ENCODE data around the gene ELAPOR2.
"Not testable (repeated sequence)": the region's sequence is repeated elsewhere in the genome, so short reads cannot be mapped to it uniquely, and the experiment has no call there.

The ELAPOR2 gene

DNA sequence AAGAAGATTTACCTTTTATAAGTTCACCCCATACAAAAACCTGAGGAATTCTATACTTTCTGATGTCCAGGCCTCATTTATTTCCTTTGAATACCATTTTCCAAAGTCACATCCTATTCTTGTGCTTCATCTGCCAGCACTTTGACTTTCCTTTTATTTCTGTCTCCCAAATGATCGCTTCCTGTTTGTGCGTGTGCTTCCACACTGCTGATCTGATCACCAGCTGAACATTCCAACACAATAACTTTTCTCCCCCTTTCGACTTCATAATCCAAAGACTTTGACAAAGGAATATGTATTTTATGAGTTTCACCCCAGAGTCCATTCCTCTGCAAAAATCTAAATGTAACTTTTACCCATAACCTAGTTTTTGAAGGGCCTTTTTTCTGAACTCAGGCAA is 3.1 kb downstream of the ELAPOR2 start:
- H3K9me2 ChIP-seq (ENCODE audit: low read depth, low read length) = no peaks in the 10 kb centered on the region
- H3K4me2 ChIP-seq (ENCODE audit: low read length) = no peak overlapping the region
- no peaks in the 10 kb centered on the region for H3K79me2 ChIP-seq (ENCODE audit: insufficient read depth, low read length)
- no peaks in the 10 kb centered on the region for H3K27me3 ChIP-seq (ENCODE audit: insufficient read depth, low read length)
- H3K9me3 ChIP-seq (ENCODE audit: low read length) = no peaks in the 10 kb centered on the region
- no peaks in the 10 kb centered on the region; the same call in 1 of the 2 replicates for H3K36me3 ChIP-seq (ENCODE audit: insufficient read depth, low read length)
- H2AFZ ChIP-seq (ENCODE audit: low read length) = no peak overlapping the region
- 0 out of 2 replicates have a peak, but pooled peaks cover under 1% of the 10 kb centered on the region for H3F3A ChIP-seq (ENCODE audit: insufficient read depth, low read length)
- H3K27ac ChIP-seq (ENCODE audit: low read depth, low read length, poor library complexity, severe bottlenecking) = no peak overlapping the region
- TF ChIP-seq EZH2 (IDR thresholded peaks at IDR 0.05; ENCODE audit: borderline replicate concordance, low read length) = no peak
- TF ChIP-seq, protein P1, sequence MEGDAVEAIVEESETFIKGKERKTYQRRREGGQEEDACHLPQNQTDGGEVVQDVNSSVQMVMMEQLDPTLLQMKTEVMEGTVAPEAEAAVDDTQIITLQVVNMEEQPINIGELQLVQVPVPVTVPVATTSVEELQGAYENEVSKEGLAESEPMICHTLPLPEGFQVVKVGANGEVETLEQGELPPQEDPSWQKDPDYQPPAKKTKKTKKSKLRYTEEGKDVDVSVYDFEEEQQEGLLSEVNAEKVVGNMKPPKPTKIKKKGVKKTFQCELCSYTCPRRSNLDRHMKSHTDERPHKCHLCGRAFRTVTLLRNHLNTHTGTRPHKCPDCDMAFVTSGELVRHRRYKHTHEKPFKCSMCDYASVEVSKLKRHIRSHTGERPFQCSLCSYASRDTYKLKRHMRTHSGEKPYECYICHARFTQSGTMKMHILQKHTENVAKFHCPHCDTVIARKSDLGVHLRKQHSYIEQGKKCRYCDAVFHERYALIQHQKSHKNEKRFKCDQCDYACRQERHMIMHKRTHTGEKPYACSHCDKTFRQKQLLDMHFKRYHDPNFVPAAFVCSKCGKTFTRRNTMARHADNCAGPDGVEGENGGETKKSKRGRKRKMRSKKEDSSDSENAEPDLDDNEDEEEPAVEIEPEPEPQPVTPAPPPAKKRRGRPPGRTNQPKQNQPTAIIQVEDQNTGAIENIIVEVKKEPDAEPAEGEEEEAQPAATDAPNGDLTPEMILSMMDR (IDR thresholded peaks at IDR 0.05; ENCODE audit: low read length) = no peak
- no peaks in the 10 kb centered on the region for H4K20me1 ChIP-seq (ENCODE audit: insufficient read depth, low read length)
- no peak overlapping the region for H3K9ac ChIP-seq (ENCODE audit: low read length)
- H3K4me1 ChIP-seq (ENCODE audit: insufficient read depth, low read length, severe bottlenecking) = peaks cover 28% of the 10 kb centered on the region
- H3K4me3 ChIP-seq (ENCODE audit: low read depth, low read length, poor library complexity, severe bottlenecking) = no peak overlapping the region

DNA sequence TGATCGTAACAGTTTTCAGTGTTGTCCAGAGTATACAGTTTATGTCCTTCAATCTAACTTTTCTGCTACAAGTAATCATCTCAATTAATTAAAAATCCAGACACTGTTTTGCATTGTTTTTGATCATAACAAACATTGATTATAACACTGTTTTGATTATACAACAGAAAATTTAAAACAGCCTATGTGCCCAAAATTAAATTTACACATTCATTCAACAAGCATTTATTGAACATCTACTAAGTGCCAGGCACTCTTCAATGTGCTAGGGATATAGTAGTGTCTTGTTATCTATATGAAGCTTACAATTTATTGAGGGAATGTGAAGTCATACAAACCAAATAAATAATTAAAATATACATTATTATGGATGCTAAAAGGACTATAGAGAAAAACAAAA is 10.6 kb downstream of the ELAPOR2 start:
- H3K79me2 ChIP-seq (ENCODE audit: insufficient read depth, low read length) = no peaks in the 10 kb centered on the region
- H3K9me3 ChIP-seq (ENCODE audit: low read length) = peaks cover 5% of the 10 kb centered on the region; the same call in 1 of the 2 replicates
- no peak overlapping the region for H2AFZ ChIP-seq (ENCODE audit: low read length)
- no peaks in the 10 kb centered on the region for H3K27me3 ChIP-seq (ENCODE audit: insufficient read depth, low read length)
- H3K27ac ChIP-seq (ENCODE audit: low read depth, low read length, poor library complexity, severe bottlenecking) = no peak overlapping the region
- H3K4me3 ChIP-seq (ENCODE audit: low read depth, low read length, poor library complexity, severe bottlenecking) = no peak overlapping the region
- no peaks in the 10 kb centered on the region for H3K4me1 ChIP-seq (ENCODE audit: insufficient read depth, low read length, severe bottlenecking)
- H3K36me3 ChIP-seq (ENCODE audit: insufficient read depth, low read length) = no peaks in the 10 kb centered on the region; the same call in 1 of the 2 replicates
- no peak for TF ChIP-seq EZH2 (IDR thresholded peaks at IDR 0.05; ENCODE audit: borderline replicate concordance, low read length)
- TF ChIP-seq, protein P1 (IDR thresholded peaks at IDR 0.05; ENCODE audit: low read length) = no peak
- H3K9me2 ChIP-seq (ENCODE audit: low read depth, low read length) = no peaks in the 10 kb centered on the region
- H4K20me1 ChIP-seq (ENCODE audit: insufficient read depth, low read length) = no peaks in the 10 kb centered on the region
- H3K9ac ChIP-seq (ENCODE audit: low read length) = no peak overlapping the region
- H3K4me2 ChIP-seq (ENCODE audit: low read length) = no peak overlapping the region
- H3F3A ChIP-seq (ENCODE audit: insufficient read depth, low read length) = no peaks in the 10 kb centered on the region

DNA sequence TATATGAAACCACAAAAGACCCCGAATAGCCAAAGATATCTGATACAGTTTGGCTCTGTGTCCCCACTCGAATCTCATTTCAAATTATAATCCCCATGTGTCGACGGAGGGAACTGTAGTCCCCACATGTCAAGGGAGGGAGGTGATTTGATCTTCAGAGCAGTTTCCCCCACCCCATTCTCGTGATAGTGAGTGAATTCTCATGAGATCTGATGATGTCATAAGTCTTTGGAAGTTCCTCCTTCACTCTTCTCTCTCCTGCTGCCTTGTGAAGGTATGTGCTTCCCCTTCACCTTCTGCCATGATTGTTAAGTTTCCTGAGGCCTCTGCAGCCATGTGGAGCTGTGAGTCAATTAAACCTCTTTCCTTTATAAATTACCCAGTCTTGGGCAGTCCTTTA is 13.0 kb downstream of the ELAPOR2 start:
- no peak overlapping the region for H3K4me2 ChIP-seq (ENCODE audit: low read length)
- no peaks in the 10 kb centered on the region for H3K36me3 ChIP-seq (ENCODE audit: insufficient read depth, low read length)
- H3F3A ChIP-seq (ENCODE audit: insufficient read depth, low read length) = no peaks in the 10 kb centered on the region
- no peak overlapping the region for H3K9ac ChIP-seq (ENCODE audit: low read length)
- no peaks in the 10 kb centered on the region for H3K9me2 ChIP-seq (ENCODE audit: low read depth, low read length)
- TF ChIP-seq EZH2 (IDR thresholded peaks at IDR 0.05; ENCODE audit: borderline replicate concordance, low read length) = no peak
- TF ChIP-seq, protein P1 (IDR thresholded peaks at IDR 0.05; ENCODE audit: low read length) = no peak
- H3K27ac ChIP-seq (ENCODE audit: low read depth, low read length, poor library complexity, severe bottlenecking) = no peak overlapping the region
- no peaks in the 10 kb centered on the region for H3K4me1 ChIP-seq (ENCODE audit: insufficient read depth, low read length, severe bottlenecking)
- no peaks in the 10 kb centered on the region for H3K27me3 ChIP-seq (ENCODE audit: insufficient read depth, low read length)
- no peaks in the 10 kb centered on the region for H3K79me2 ChIP-seq (ENCODE audit: insufficient read depth, low read length)
- no peaks in the 10 kb centered on the region for H4K20me1 ChIP-seq (ENCODE audit: insufficient read depth, low read length)
- H2AFZ ChIP-seq (ENCODE audit: low read length) = no peak overlapping the region
- H3K4me3 ChIP-seq (ENCODE audit: low read depth, low read length, poor library complexity, severe bottlenecking) = no peak overlapping the region
- peaks cover 5% of the 10 kb centered on the region; the same call in 1 of the 2 replicates for H3K9me3 ChIP-seq (ENCODE audit: low read length)

DNA sequence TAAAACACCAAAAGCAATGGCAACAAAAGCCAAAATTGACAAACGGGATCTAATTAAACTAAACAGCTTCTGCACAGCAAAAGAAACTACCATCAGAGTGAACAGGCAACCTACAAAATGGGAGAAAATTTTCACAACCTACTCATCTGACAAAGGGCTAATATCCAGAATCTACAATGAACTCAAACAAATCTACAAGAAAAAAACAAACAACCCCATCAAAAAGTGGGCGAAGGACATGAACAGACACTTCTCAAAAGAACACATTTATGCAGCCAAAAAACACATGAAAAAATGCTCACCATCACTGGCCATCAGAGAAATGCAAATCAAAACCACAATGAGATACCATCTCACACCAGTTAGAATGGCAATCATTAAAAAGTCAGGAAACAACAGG is 14.7 kb downstream of the ELAPOR2 start:
- not testable (repeated sequence) for H3K4me3 ChIP-seq (ENCODE audit: low read depth, low read length, poor library complexity, severe bottlenecking); H3K9ac ChIP-seq (ENCODE audit: low read length); H3K27me3 ChIP-seq (ENCODE audit: insufficient read depth, low read length); H3K9me3 ChIP-seq (ENCODE audit: low read length); H3K27ac ChIP-seq (ENCODE audit: low read depth, low read length, poor library complexity, severe bottlenecking); H3K4me2 ChIP-seq (ENCODE audit: low read length); H3K36me3 ChIP-seq (ENCODE audit: insufficient read depth, low read length); H2AFZ ChIP-seq (ENCODE audit: low read length); H3K9me2 ChIP-seq (ENCODE audit: low read depth, low read length); H3K79me2 ChIP-seq (ENCODE audit: insufficient read depth, low read length); H4K20me1 ChIP-seq (ENCODE audit: insufficient read depth, low read length); H3F3A ChIP-seq (ENCODE audit: insufficient read depth, low read length); H3K4me1 ChIP-seq (ENCODE audit: insufficient read depth, low read length, severe bottlenecking)

DNA sequence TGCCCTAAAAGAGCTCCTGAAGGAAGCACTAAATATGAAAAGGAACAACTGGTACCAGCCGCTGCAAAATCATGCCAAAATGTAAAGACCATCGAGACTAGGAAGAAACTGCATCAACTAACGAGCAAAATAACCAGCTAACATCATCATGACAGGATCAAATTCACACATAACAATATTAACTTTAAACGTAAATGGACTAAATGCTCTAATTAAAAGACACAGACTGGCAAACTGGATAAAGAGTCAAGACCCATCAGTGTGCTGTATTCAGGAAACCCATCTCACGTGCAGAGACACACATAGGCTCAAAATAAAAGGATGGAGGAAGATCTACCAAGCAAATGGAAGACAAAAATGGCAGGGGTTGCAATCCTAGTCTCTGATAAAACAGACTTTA is 17.9 kb downstream of the ELAPOR2 start:
- not testable (repeated sequence) for H3K9me3 ChIP-seq (ENCODE audit: low read length); H3K9ac ChIP-seq (ENCODE audit: low read length); H3K27ac ChIP-seq (ENCODE audit: low read depth, low read length, poor library complexity, severe bottlenecking); H3K4me2 ChIP-seq (ENCODE audit: low read length); H2AFZ ChIP-seq (ENCODE audit: low read length); H3K27me3 ChIP-seq (ENCODE audit: insufficient read depth, low read length); H3K4me1 ChIP-seq (ENCODE audit: insufficient read depth, low read length, severe bottlenecking); H3K36me3 ChIP-seq (ENCODE audit: insufficient read depth, low read length); H4K20me1 ChIP-seq (ENCODE audit: insufficient read depth, low read length); H3K9me2 ChIP-seq (ENCODE audit: low read depth, low read length); H3K79me2 ChIP-seq (ENCODE audit: insufficient read depth, low read length); H3K4me3 ChIP-seq (ENCODE audit: low read depth, low read length, poor library complexity, severe bottlenecking); H3F3A ChIP-seq (ENCODE audit: insufficient read depth, low read length)
